Smooth muscle cell (in vitro differentiated cells): ENCODE results near the gene FLOT2. TPM values are rescaled to one million over a fixed set of nuclear protein-coding genes. Genes with fewer than 3 reads are reported as not detected.

Experiments
- DNase-seq: peaks from one replicate; lab custom pipeline; 2025; ENCODE audit not compliant: unreplicated experiment; lab: John Stamatoyannopoulos, UW
- H2AFZ ChIP-seq: fragments of 200-600 bp; sonication (generic); 2 replicates; pipeline ENCODE4 v1.6.0; 2016; ENCODE audit warnings: antibody characterized with exemption, low read depth, mild to moderate bottlenecking
- H3F3A ChIP-seq: fragments of 200-600 bp; sonication (generic); 2 replicates; pipeline ENCODE4 v1.6.0; 2017; ENCODE audit warnings: antibody characterized with exemption, low read depth
- H3K27ac ChIP-seq: fragments of 200-600 bp; sonication (generic); 2 replicates; pipeline ENCODE4 v1.5.1; 2016; ENCODE audit warnings: low read depth, mild to moderate bottlenecking
- H3K27me3 ChIP-seq: fragments of 200-600 bp; sonication (generic); 2 replicates; pipeline ENCODE4 v1.6.1; 2016; ENCODE audit warnings: low read depth, mild to moderate bottlenecking
- H3K36me3 ChIP-seq: fragments of 200-600 bp; sonication (generic); 2 replicates; pipeline ENCODE4 v1.5.1; 2016; ENCODE audit warnings: low read depth
- H3K4me1 ChIP-seq: fragments of 200-600 bp; sonication (generic); 2 replicates; pipeline ENCODE4 v1.5.1; 2016; ENCODE audit warnings: low read depth
- H3K4me2 ChIP-seq: fragments of 200-600 bp; sonication (generic); 2 replicates; pipeline ENCODE4 v1.6.0; 2016; ENCODE audit warnings: mild to moderate bottlenecking
- H3K4me3 ChIP-seq: fragments of 200-600 bp; sonication (generic); 2 replicates; pipeline ENCODE4 v1.5.1; 2016; ENCODE audit warnings: mild to moderate bottlenecking
- H3K79me2 ChIP-seq: fragments of 200-600 bp; sonication (generic); 2 replicates; pipeline ENCODE4 v1.6.0; 2016; ENCODE audit warnings: low read depth, mild to moderate bottlenecking
- H3K9ac ChIP-seq: fragments of 200-600 bp; sonication (generic); 2 replicates; pipeline ENCODE4 v1.6.0; 2016; ENCODE audit warnings: low read depth
- H3K9me3 ChIP-seq: fragments of 200-600 bp; sonication (generic); replicated peaks from 2 replicates; pipeline ENCODE4 v1.5.1; 2016; ENCODE audit warnings: low read depth
- H4K20me1 ChIP-seq: fragments of 200-600 bp; sonication (generic); 2 replicates; pipeline ENCODE4 v1.6.0; 2016; ENCODE audit warnings: low read depth
- CTCF ChIP-seq: fragments of 200-600 bp; sonication (generic); IDR thresholded peaks from 2 replicates; pipeline ENCODE4 v1.5.1; 2017; ENCODE audit warnings: borderline replicate concordance, mild to moderate bottlenecking, antibody characterized with exemption; ENCODE audit not compliant: insufficient read depth, poor library complexity, severe bottlenecking
- WGBS: methylation state at CpG from one replicate; pipeline ENCODE4 v1.1.7; 2016; ENCODE audit warnings: low lambda C conversion rate; 5-methylcytosine and 5-hydroxymethylcytosine counted together
- polyA plus RNA-seq: library from polyadenylated mRNA; unstranded; fragments of >200 nt; fragmentation: Nextera tagmentation; extraction: Ambion mirVana; gene quantifications from 2 replicates; pipeline ENCODE4 v1.2.1, GENCODE V29; 2016
- total RNA-seq: library from RNA; depleted of rRNA; stranded (reverse); fragments of >200 nt; gene quantifications from 2 replicates; pipeline ENCODE4 v1.2.3, GENCODE V29; 2014

The FLOT2 gene
- total and polyA plus RNA-seq, 2 experiments from 2014 or later: 18.1 to 40.1 TPM

- Histone ChIP-seq H3K9me3 (no peaks in the 10 kb centered on the region), H3K4me2 (no peak overlapping the region), H4K20me1 (no peaks in the 10 kb centered on the region), H3F3A (no peaks in the 10 kb centered on the region), H3K27me3 (no peaks in the 10 kb centered on the region), H3K9ac (no peak overlapping the region), H3K4me3 (no peak overlapping the region), H3K27ac (no peak overlapping the region), H3K36me3 (no peaks in the 10 kb centered on the region), H3K79me2 (no peaks in the 10 kb centered on the region), H3K4me1 (no peaks in the 10 kb centered on the region), H2AFZ (no peak overlapping the region)
- no peak for TF ChIP-seq CTCF
- WGBS: 100% methylated on average over 1 of the region's 1 CpG
- DNase-seq: no peak
Measured at GRCh38 chr17:28863953-28864352, 33.6 kb downstream of the FLOT2 start.

- 95% methylated on average over 3 of the region's 3 CpGs for WGBS
Measured at GRCh38 chr17:28862561-28862960, 35.0 kb downstream of the FLOT2 start.

GRCh38 chr17:28861393-28862203 lies 35.9 kb downstream of the FLOT2 start:
- H3K27ac ChIP-seq: no peak overlapping the region

More at GRCh38 chr17:28862561-28862960, 35.0 kb downstream of the FLOT2 start:
- Histone ChIP-seq H3K4me1 (no peaks in the 10 kb centered on the region), H3K4me3 (no peak overlapping the region), H4K20me1 (no peaks in the 10 kb centered on the region), H2AFZ (no peak overlapping the region), H3K27ac (no peak overlapping the region), H3K36me3 (no peaks in the 10 kb centered on the region), H3K4me2 (no peak overlapping the region), H3K27me3 (no peaks in the 10 kb centered on the region), H3F3A (no peaks in the 10 kb centered on the region), H3K79me2 (no peaks in the 10 kb centered on the region), H3K9ac (no peak overlapping the region), H3K9me3 (no peaks in the 10 kb centered on the region)
- no peak for TF ChIP-seq CTCF
- no peak for DNase-seq

More at GRCh38 chr17:28861393-28862203, 35.9 kb downstream of the FLOT2 start:
- Histone ChIP-seq H3K4me1 (no peaks in the 10 kb centered on the region), H3K4me3 (no peak overlapping the region), H3K27me3 (no peaks in the 10 kb centered on the region), H3F3A (no peaks in the 10 kb centered on the region), H3K36me3 (no peaks in the 10 kb centered on the region), H4K20me1 (no peaks in the 10 kb centered on the region), H3K4me2 (no peak overlapping the region), H2AFZ (no peak overlapping the region), H3K9ac (no peak overlapping the region), H3K9me3 (no peaks in the 10 kb centered on the region), H3K79me2 (no peaks in the 10 kb centered on the region)
- WGBS: 88% methylated on average over 7 of the region's 8 CpGs
- no peak for DNase-seq
- no peak for TF ChIP-seq CTCF
